HepG2 (cell line): ENCODE measurements around the gene MTMR3. TPM values are rescaled to one million over a fixed set of nuclear protein-coding genes. Genes with fewer than 3 reads are reported as not detected.

ENCODE experiments used
- ATAC-seq: fragments of 200-7000 bp; cut with Tn5 transposase; 3 replicates; pipeline ENCODE4 v1.9.1; 2020; ENCODE audit warnings: mild to moderate bottlenecking, moderate library complexity
- BruUV-seq: library from RNA; stranded (reverse); fragments of 400-500 nt; replicated peaks from 2 replicates; lab custom pipeline; 2021; lab: Mats Ljungman, UMichigan
- CTCF ChIA-PET: fragments of 300-600 bp; formaldehyde crosslinking; extraction: SDS; loops from one replicate; lab custom pipeline; 2021; ENCODE audit warnings: low total read pairs, inconsistent platforms, low intra/inter-chr PET ratio; lab: Yijun Ruan, JAX
- POLR2A ChIA-PET: fragments of 350-600 bp; sonication (Branson Sonifier 250); formaldehyde crosslinking; loops from one replicate; lab custom pipeline; 2020; ENCODE audit warnings: antibody characterized with exemption, inconsistent platforms; lab: Yijun Ruan, JAX
- DNase-seq: peaks from one replicate; pipeline ENCODE4 v3.0.0-alpha.2; 2015; ENCODE audit warnings: low spot score
- FAIRE-seq: peaks from 3 replicates; lab custom pipeline; 2011; peaks lifted over from hg19 to GRCh38; lab: Jason Lieb, UNC
- H2AFZ ChIP-seq: one replicate; pipeline ENCODE4 v1.6.1; 2011; ENCODE audit warnings: low read length, inconsistent platforms
- H3K27ac ChIP-seq: fragments of 300-600 bp; 3 replicates; pipeline ENCODE4 v1.8.0; 2011; ENCODE audit warnings: mixed run types, mild to moderate bottlenecking, mixed read lengths, low read length, inconsistent platforms; ENCODE audit not compliant: insufficient read depth; ENCODE audit errors: extremely low read length
- H3K27me3 ChIP-seq, 2 experiments: fragments of 200-600 bp in 1 of 2; 2 replicates in 1 of 2; 3 replicates in 1 of 2; pipeline versions ENCODE4 v1.6.0 to v1.8.0; 2011; ENCODE audit warnings: low read length in 2 of 2, mild to moderate bottlenecking in 2 of 2, moderate library complexity in 2 of 2, inconsistent platforms in 1 of 2; ENCODE audit not compliant: insufficient read depth in 2 of 2, control insufficient read depth in 1 of 2
- H3K36me3 ChIP-seq, 2 experiments: fragments of 200-600 bp in 1 of 2; replicated peaks in 1 of 2; 2 replicates in 1 of 2; 3 replicates in 1 of 2; pipeline versions ENCODE4 v1.5.1 to v1.8.0; 2011; ENCODE audit warnings: low read length in 2 of 2, inconsistent platforms in 1 of 2; ENCODE audit not compliant: insufficient read depth in 2 of 2, control insufficient read depth in 1 of 2
- H3K4me1 ChIP-seq: 2 replicates; pipeline ENCODE4 v1.5.1; 2012; ENCODE audit warnings: low read length, inconsistent platforms; ENCODE audit not compliant: insufficient read depth
- H3K4me2 ChIP-seq: 2 replicates; pipeline ENCODE4 v1.6.0; 2011; ENCODE audit warnings: low read depth, low read length, inconsistent platforms
- H3K4me3 ChIP-seq, 3 experiments: fragments of 200-600 bp in 1 of 3; sonication (generic), shearing (Covaris generic) in 1 of 3; replicated peaks in 1 of 3; 2 replicates each; pipeline ENCODE4 v1.5.1; 2011 to 2016; ENCODE audit warnings: low read length in 3 of 3, inconsistent platforms in 2 of 3, low read depth in 2 of 3, mild to moderate bottlenecking in 2 of 3, control low read depth in 1 of 3, mixed read lengths in 1 of 3; ENCODE audit not compliant: insufficient read depth in 1 of 3
- H3K79me2 ChIP-seq: one replicate; pipeline ENCODE4 v1.6.1; 2011; ENCODE audit warnings: low read length, inconsistent platforms; ENCODE audit not compliant: insufficient read depth
- H3K9ac ChIP-seq: 2 replicates; pipeline ENCODE4 v1.6.0; 2011; ENCODE audit warnings: mild to moderate bottlenecking, low read depth, low read length, inconsistent platforms; ENCODE audit not compliant: insufficient read depth
- H3K9me3 ChIP-seq: 2 replicates; pipeline ENCODE4 v1.5.1; 2012; ENCODE audit warnings: mild to moderate bottlenecking, low read length
- H4K20me1 ChIP-seq: 2 replicates; pipeline ENCODE4 v1.6.0; 2011; ENCODE audit warnings: inconsistent platforms, mild to moderate bottlenecking, low read length, moderate library complexity; ENCODE audit not compliant: insufficient read depth
- ATF3 ChIP-seq: sonication (generic); formaldehyde crosslinking; IDR thresholded peaks from 2 replicates; pipeline ENCODE4 v1.4.0; 2020; ENCODE audit warnings: missing genetic modification reagents
- BRD4 ChIP-seq: sonication (generic); formaldehyde crosslinking; IDR thresholded peaks from 2 replicates; pipeline ENCODE4 v1.4.0; 2020; ENCODE audit warnings: missing genetic modification reagents
- GTF3A ChIP-seq: sonication (generic); formaldehyde crosslinking; conservative IDR thresholded peaks from 2 replicates; pipeline ENCODE4 v1.4.0; 2020; ENCODE audit warnings: mild to moderate bottlenecking, missing genetic modification reagents
- HES4 ChIP-seq: sonication (generic); formaldehyde crosslinking; IDR thresholded peaks from 2 replicates; pipeline ENCODE4 v1.9.0; 2021; ENCODE audit warnings: mild to moderate bottlenecking, missing genetic modification reagents, borderline replicate concordance
- SKIL ChIP-seq: sonication (generic); formaldehyde crosslinking; IDR thresholded peaks from 2 replicates; pipeline ENCODE4 v1.8.0; 2022; ENCODE audit warnings: missing genetic modification reagents, mild to moderate bottlenecking, moderate library complexity, borderline replicate concordance
- STAT6 ChIP-seq: sonication (generic); formaldehyde crosslinking; IDR thresholded peaks from 2 replicates; pipeline ENCODE4 v1.4.0; 2020; ENCODE audit warnings: missing genetic modification reagents, mild to moderate bottlenecking, borderline replicate concordance
- WIZ ChIP-seq: sonication (generic); formaldehyde crosslinking; IDR thresholded peaks from 2 replicates; pipeline ENCODE4 v1.5.1; 2020; ENCODE audit warnings: mild to moderate bottlenecking, missing genetic modification reagents
- ZBTB14 ChIP-seq: sonication (generic); formaldehyde crosslinking; IDR thresholded peaks from 2 replicates; pipeline ENCODE4 v1.4.0; 2020; ENCODE audit warnings: missing genetic modification reagents
- ZNF510 ChIP-seq: sonication (generic); formaldehyde crosslinking; IDR thresholded peaks from 2 replicates; pipeline ENCODE4 v1.4.0; 2020; ENCODE audit warnings: low read depth, mild to moderate bottlenecking, missing genetic modification reagents
- ZNF740 ChIP-seq: sonication (generic); formaldehyde crosslinking; IDR thresholded peaks from 2 replicates; pipeline ENCODE4 v1.4.0; 2020; ENCODE audit warnings: missing genetic modification reagents
- ZSCAN31 ChIP-seq: sonication (generic); formaldehyde crosslinking; IDR thresholded peaks from 2 replicates; pipeline ENCODE4 v1.5.0; 2020; ENCODE audit warnings: low read depth, mild to moderate bottlenecking, missing genetic modification reagents
- WGBS: methylation state at CpG from one replicate; pipeline ENCODE4 v1.1.6; 2017; ENCODE audit warnings: low lambda C conversion rate; 5-methylcytosine and 5-hydroxymethylcytosine counted together
- in situ Hi-C: cut with HindIII; loops from 2 replicates; pipeline ENCODE4 v1.10.0; 2017; ENCODE audit warnings: low pct_unique_long_range_greater_than_20kb; ENCODE audit not compliant: extremely low pct_ligation_motif_present
- intact Hi-C: fragments of 100-400 bp; cut with micrococcal nuclease; formaldehyde crosslinking; loops from one replicate; pipeline ENCODE4 v1.10.0; 2022; ENCODE audit not compliant: unreplicated experiment
- polyA plus RNA-seq, 8 experiments: library from polyadenylated mRNA; depleted of rRNA in 3 of 8; stranded (reverse) in 7 of 8; unstranded in 1 of 8; fragments of >200 nt; fragmentation: Illumina TruSeq in 4 of 8; extraction: Trizol in 4 of 8; gene quantifications; 2 replicates each; pipeline versions ENCODE4 v1.2.1 to v1.2.3, GENCODE V29; 2011 to 2016; ENCODE audit warnings: low read depth in 4 of 8, missing spikeins in 1 of 8, mixed read lengths in 1 of 8; ENCODE audit not compliant: insufficient read depth in 1 of 8
- total RNA-seq, 5 experiments: library from RNA; depleted of rRNA; stranded (reverse); fragments of >200 nt; fragmentation: Illumina TruSeq; extraction: Trizol; gene quantifications; 2 replicates each; pipeline ENCODE4 v1.2.3, GENCODE V29; 2016; ENCODE audit warnings: low read depth in 1 of 5

The MTMR3 gene
- total and polyA plus RNA-seq, 2 of the 13 experiments (the other 11 are each of a cell fraction or from before 2014, with no cell fraction given), result 12.6 to 24.8 TPM

GRCh38 chr22:30015229-30015797, 132.3 kb downstream of the MTMR3 start (continued):
- TF ChIP-seq ATF3 (CRISPR knock-in tag), result no peak
- no peak for TF ChIP-seq BRD4
- TF ChIP-seq ZNF510 (CRISPR knock-in tag), result no peak
- no peak for TF ChIP-seq ZBTB14 (CRISPR knock-in tag)
- TF ChIP-seq STAT6 (CRISPR knock-in tag), result no peak
- no peak for TF ChIP-seq ZSCAN31 (CRISPR knock-in tag)

- ChIA-PET CTCF (no interaction called here), POLR2A (no interaction called here)
- Histone ChIP-seq H4K20me1 (no peaks in the 10 kb centered on the region), H3K9ac (no peak overlapping the region), H3K9me3 (no peaks in the 10 kb centered on the region), H3K27ac (no peak overlapping the region), H2AFZ (no peak overlapping the region), H3K4me3 (no peak overlapping the region), H3K27me3 (no peaks in the 10 kb centered on the region), H3K4me1 (no peaks in the 10 kb centered on the region), H3K4me2 (no peak overlapping the region), H3K79me2 (no peaks in the 10 kb centered on the region), H3K36me3 (peaks cover 19 to 65% of the 10 kb centered on the region in 2 experiments)
- in situ Hi-C loops, result no loop called here
- FAIRE-seq (no peak), ATAC-seq (no peak), DNase-seq (no peak)
- BruUV-seq, result no TSS peak
- 92% methylated on average over 1 of the region's 1 CpG for WGBS
- intact Hi-C loops, result no loop called here
- TF ChIP-seq ZNF740 (no peak), GTF3A (CRISPR knock-in tag) (no peak), SKIL (CRISPR knock-in tag) (no peak), WIZ (no peak), HES4 (CRISPR knock-in tag) (no peak)
Observed at GRCh38 chr22:30015846-30016245, 132.9 kb downstream of the MTMR3 start.
